Loucy (cell line): ENCODE data around the gene C2CD4B.

ENCODE experiments used
- H2AFZ ChIP-seq: fragments of 200-600 bp; sonication (generic); 2 replicates; pipeline ENCODE4 v1.6.0; 2016; ENCODE audit warnings: antibody characterized with exemption, mild to moderate bottlenecking, low read length, moderate library complexity
- H3F3A ChIP-seq: fragments of 200-600 bp; 2 replicates; pipeline ENCODE4 v1.6.0; 2016; ENCODE audit warnings: antibody characterized with exemption, low read depth, mild to moderate bottlenecking
- H3K27me3 ChIP-seq: fragments of 200-600 bp; sonication (generic); 2 replicates; pipeline ENCODE4 v1.6.1; 2014; ENCODE audit warnings: low read length, mild to moderate bottlenecking; ENCODE audit not compliant: insufficient read depth, poor library complexity, severe bottlenecking
- H3K36me3 ChIP-seq: fragments of 200-600 bp; sonication (generic); 2 replicates; pipeline ENCODE4 v1.6.1; 2016; ENCODE audit warnings: low read length; ENCODE audit not compliant: insufficient read depth
- H3K4me1 ChIP-seq: fragments of 200-600 bp; sonication (generic); 2 replicates; pipeline ENCODE4 v1.5.1; 2014; ENCODE audit warnings: low read length, mild to moderate bottlenecking; ENCODE audit not compliant: insufficient read depth, poor library complexity, severe bottlenecking
- H3K4me2 ChIP-seq: fragments of 200-600 bp; sonication (generic); 2 replicates; pipeline ENCODE4 v1.6.0; 2014; ENCODE audit warnings: antibody characterized with exemption, low read length, low read depth, mild to moderate bottlenecking; ENCODE audit not compliant: poor library complexity, severe bottlenecking
- H3K4me3 ChIP-seq: fragments of 200-600 bp; sonication (generic); 2 replicates; pipeline ENCODE4 v1.5.1; 2014; ENCODE audit warnings: low read length, mild to moderate bottlenecking, mixed read lengths; ENCODE audit not compliant: poor library complexity, severe bottlenecking
- H3K79me2 ChIP-seq: fragments of 200-600 bp; sonication (generic); 2 replicates; pipeline ENCODE4 v1.6.1; 2014; ENCODE audit warnings: low read length; ENCODE audit not compliant: insufficient read depth
- H3K9ac ChIP-seq: fragments of 200-600 bp; sonication (generic); 2 replicates; pipeline ENCODE4 v1.6.0; 2014; ENCODE audit warnings: mild to moderate bottlenecking, low read depth, low read length, moderate library complexity; ENCODE audit not compliant: poor library complexity, severe bottlenecking
- H3K9me2 ChIP-seq: fragments of 200-600 bp; sonication (generic); replicated peaks from 2 replicates; pipeline ENCODE4 v1.6.1; 2016; ENCODE audit warnings: low read depth, low read length, mixed read lengths
- H3K9me3 ChIP-seq: fragments of 200-600 bp; sonication (generic); 2 replicates; pipeline ENCODE4 v1.6.1; 2014; ENCODE audit warnings: mild to moderate bottlenecking, antibody characterized with exemption, low read length, low read depth; ENCODE audit not compliant: insufficient read depth
- H4K20me1 ChIP-seq: fragments of 200-600 bp; sonication (generic); 2 replicates; pipeline ENCODE4 v1.6.0; 2014; ENCODE audit warnings: antibody characterized with exemption, low read length, mild to moderate bottlenecking; ENCODE audit not compliant: insufficient read depth, poor library complexity, severe bottlenecking
- EZH2phosphoT487 ChIP-seq: fragments of 200-600 bp; IDR thresholded peaks from 2 replicates; pipeline ENCODE4 v1.6.1; 2018; ENCODE audit warnings: antibody characterized with exemption, mild to moderate bottlenecking, moderate library complexity, borderline replicate concordance
- TF ChIP-seq, protein P1 (sequence below): fragments of 200-600 bp; sonication (generic); conservative IDR thresholded peaks from 2 replicates; pipeline ENCODE4 v1.5.1; 2014; ENCODE audit warnings: mild to moderate bottlenecking, antibody characterized with exemption, low read length

Gene C2CD4B

GRCh38 chr15:62171882-62172281, 6.8 kb upstream of the C2CD4B start:
- TF ChIP-seq, protein P1, sequence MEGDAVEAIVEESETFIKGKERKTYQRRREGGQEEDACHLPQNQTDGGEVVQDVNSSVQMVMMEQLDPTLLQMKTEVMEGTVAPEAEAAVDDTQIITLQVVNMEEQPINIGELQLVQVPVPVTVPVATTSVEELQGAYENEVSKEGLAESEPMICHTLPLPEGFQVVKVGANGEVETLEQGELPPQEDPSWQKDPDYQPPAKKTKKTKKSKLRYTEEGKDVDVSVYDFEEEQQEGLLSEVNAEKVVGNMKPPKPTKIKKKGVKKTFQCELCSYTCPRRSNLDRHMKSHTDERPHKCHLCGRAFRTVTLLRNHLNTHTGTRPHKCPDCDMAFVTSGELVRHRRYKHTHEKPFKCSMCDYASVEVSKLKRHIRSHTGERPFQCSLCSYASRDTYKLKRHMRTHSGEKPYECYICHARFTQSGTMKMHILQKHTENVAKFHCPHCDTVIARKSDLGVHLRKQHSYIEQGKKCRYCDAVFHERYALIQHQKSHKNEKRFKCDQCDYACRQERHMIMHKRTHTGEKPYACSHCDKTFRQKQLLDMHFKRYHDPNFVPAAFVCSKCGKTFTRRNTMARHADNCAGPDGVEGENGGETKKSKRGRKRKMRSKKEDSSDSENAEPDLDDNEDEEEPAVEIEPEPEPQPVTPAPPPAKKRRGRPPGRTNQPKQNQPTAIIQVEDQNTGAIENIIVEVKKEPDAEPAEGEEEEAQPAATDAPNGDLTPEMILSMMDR: no peak
- TF ChIP-seq EZH2phosphoT487: no peak
- no peak overlapping the region for H3K4me2 ChIP-seq
- no peaks in the 10 kb centered on the region for H3K4me1 ChIP-seq
- H2AFZ ChIP-seq: 0 out of 2 replicates have a peak overlapping the region, but pooled peaks have one; percentile 20
- no peak overlapping the region for H3K9ac ChIP-seq
- H3K9me3 ChIP-seq: no peaks in the 10 kb centered on the region
- H4K20me1 ChIP-seq: no peaks in the 10 kb centered on the region
- H3K79me2 ChIP-seq: no peaks in the 10 kb centered on the region
- H3K27me3 ChIP-seq: no peaks in the 10 kb centered on the region
- H3K36me3 ChIP-seq: no peaks in the 10 kb centered on the region
- no peaks in the 10 kb centered on the region for H3F3A ChIP-seq
- H3K4me3 ChIP-seq: no peak overlapping the region
- H3K9me2 ChIP-seq: no peaks in the 10 kb centered on the region

DNA sequence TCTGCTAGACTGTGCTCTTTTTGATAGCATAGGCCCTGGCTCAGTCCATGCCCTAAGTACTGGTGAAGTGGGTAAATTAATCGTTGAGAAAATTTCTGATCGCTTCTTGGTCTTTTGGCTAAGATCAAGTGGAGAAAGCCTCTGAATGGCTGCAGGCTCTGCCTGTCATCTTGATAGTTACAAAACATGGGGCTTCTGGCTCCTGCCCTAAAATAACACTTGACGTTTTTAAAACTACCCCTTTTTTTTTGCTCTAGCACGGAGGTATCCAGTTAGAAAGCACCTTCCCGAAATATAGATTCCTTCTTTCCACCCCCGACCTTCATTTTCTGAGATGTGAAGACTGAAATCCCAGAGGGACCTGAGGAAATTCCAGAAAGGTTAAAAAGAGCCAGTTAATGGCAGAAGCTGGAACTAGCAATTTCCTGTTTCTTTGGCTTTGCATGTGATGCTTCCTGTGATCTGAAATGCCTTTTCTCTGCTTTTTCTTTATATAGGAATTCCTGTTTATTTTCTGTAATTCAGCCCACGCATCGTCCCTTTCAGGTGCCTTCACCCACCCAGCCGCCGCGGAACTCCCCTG, 799 bp upstream of the C2CD4B start:
- Histone ChIP-seq H3F3A (no peaks in the 10 kb centered on the region), H3K4me1 (peaks cover 7% of the 10 kb centered on the region), H3K9me2 (no peaks in the 10 kb centered on the region), H4K20me1 (no peaks in the 10 kb centered on the region), H3K4me3 (no peak overlapping the region), H3K4me2 (no peak overlapping the region), H3K27me3 (no peaks in the 10 kb centered on the region), H2AFZ (peak overlapping the region; percentile 74), H3K9me3 (no peaks in the 10 kb centered on the region), H3K79me2 (no peaks in the 10 kb centered on the region), H3K9ac (no peak overlapping the region), H3K36me3 (no peaks in the 10 kb centered on the region)
- TF ChIP-seq, protein P1: no peak
- TF ChIP-seq EZH2phosphoT487: no peak

GRCh38 chr15:62164396-62165103, 535 bp downstream of the C2CD4B start:
- Histone ChIP-seq H3K4me3 (no peak overlapping the region), H3K9me3 (no peaks in the 10 kb centered on the region), H3F3A (no peaks in the 10 kb centered on the region), H4K20me1 (no peaks in the 10 kb centered on the region), H3K4me1 (peaks cover 7% of the 10 kb centered on the region), H3K9ac (no peak overlapping the region), H3K36me3 (no peaks in the 10 kb centered on the region), H2AFZ (no peak overlapping the region), H3K79me2 (no peaks in the 10 kb centered on the region), H3K4me2 (no peak overlapping the region), H3K9me2 (no peaks in the 10 kb centered on the region), H3K27me3 (no peaks in the 10 kb centered on the region)
- TF ChIP-seq, protein P1: no peak
- TF ChIP-seq EZH2phosphoT487: no peak
